Keratinocyte (primary cell): ENCODE measurements around the gene CHRM4. TPM values are rescaled to one million over a fixed set of nuclear protein-coding genes. Genes with fewer than 3 reads are reported as not detected.

Source experiments
- DNase-seq: peaks from one replicate; pipeline ENCODE4 v3.0.0-alpha.2; 2011; ENCODE audit warnings: low read depth, missing footprints, low spot score
- FAIRE-seq: peaks from 2 replicates; lab custom pipeline; 2011; peaks lifted over from hg19 to GRCh38; lab: Jason Lieb, UNC
- H2AFZ ChIP-seq: 2 replicates; pipeline ENCODE4 v1.6.0; 2012; ENCODE audit warnings: low read length, control low read depth, inconsistent platforms; ENCODE audit not compliant: control insufficient read depth
- H3K27ac ChIP-seq: 2 replicates; pipeline ENCODE4 v1.5.1; 2011; ENCODE audit warnings: low read length; ENCODE audit not compliant: control insufficient read depth, insufficient read depth
- H3K27me3 ChIP-seq: 3 replicates; pipeline ENCODE4 v1.6.0; 2011; ENCODE audit warnings: low read length; ENCODE audit not compliant: control insufficient read depth, insufficient read depth; ENCODE audit errors: extremely low read depth
- H3K36me3 ChIP-seq, 2 experiments: 2 replicates in 1 of 2; 3 replicates in 1 of 2; pipeline ENCODE4 v1.5.1; 2011; ENCODE audit warnings: low read length in 2 of 2, mild to moderate bottlenecking in 1 of 2; ENCODE audit not compliant: control insufficient read depth in 2 of 2, insufficient read depth in 2 of 2; ENCODE audit errors: extremely low read depth in 1 of 2
- H3K4me1 ChIP-seq: 3 replicates; pipeline ENCODE4 v1.5.1; 2011; ENCODE audit warnings: low read length; ENCODE audit not compliant: control insufficient read depth, insufficient read depth; ENCODE audit errors: extremely low read depth
- H3K4me2 ChIP-seq: 3 replicates; pipeline ENCODE4 v1.6.0; 2011; ENCODE audit warnings: low read depth, low read length; ENCODE audit not compliant: control insufficient read depth, insufficient read depth; ENCODE audit errors: extremely low read depth
- H3K4me3 ChIP-seq, 3 experiments: fragments of 200-600 bp in 1 of 3; sonication (generic) in 1 of 3; 2 replicates in 2 of 3; 3 replicates in 1 of 3; pipeline ENCODE4 v1.5.1; 2011 to 2016; ENCODE audit warnings: low read length in 3 of 3, mild to moderate bottlenecking in 3 of 3, control low read depth in 2 of 3, inconsistent platforms in 1 of 3, low read depth in 1 of 3, mixed read lengths in 1 of 3, mixed run types in 1 of 3, moderate library complexity in 1 of 3; ENCODE audit not compliant: control insufficient read depth in 2 of 3, insufficient read depth in 2 of 3; ENCODE audit errors: extremely low read depth in 1 of 3
- H3K79me2 ChIP-seq: 2 replicates; pipeline ENCODE4 v1.6.0; 2012; ENCODE audit warnings: low read length; ENCODE audit not compliant: control insufficient read depth, insufficient read depth
- H3K9ac ChIP-seq: 3 replicates; pipeline ENCODE4 v1.6.0; 2011; ENCODE audit warnings: low read length; ENCODE audit not compliant: control insufficient read depth, insufficient read depth; ENCODE audit errors: extremely low read depth
- H3K9me1 ChIP-seq: 3 replicates; pipeline ENCODE4 v1.6.0; 2011; ENCODE audit warnings: low read length; ENCODE audit not compliant: control insufficient read depth, insufficient read depth; ENCODE audit errors: extremely low read depth
- H3K9me3 ChIP-seq: 2 replicates; pipeline ENCODE4 v1.5.1; 2012; ENCODE audit warnings: low read depth, low read length; ENCODE audit not compliant: control insufficient read depth
- H4K20me1 ChIP-seq: 3 replicates; pipeline ENCODE4 v1.6.0; 2011; ENCODE audit warnings: low read length; ENCODE audit not compliant: control insufficient read depth, insufficient read depth; ENCODE audit errors: extremely low read depth
- EZH2 ChIP-seq: IDR thresholded peaks from one replicate; pipeline ENCODE4 v1.6.1; 2012; ENCODE audit warnings: inconsistent platforms, mild to moderate bottlenecking, low read length, moderate library complexity
- dilution Hi-C: fragments of 300-500 bp; cut with MboI; formaldehyde crosslinking; loops from one replicate; pipeline ENCODE4 v1.7.0; 2020; ENCODE audit warnings: low sequenced_read_pairs; ENCODE audit not compliant: extremely low pct_ligation_motif_present
- polyA plus RNA-seq, 5 experiments: library from polyadenylated mRNA; depleted of rRNA in 3 of 5; stranded (reverse) in 3 of 5; stranded (forward) in 1 of 5; unstranded in 1 of 5; fragments of >200 nt; gene quantifications; 1 replicate in 1 of 5; 2 replicates in 3 of 5; 3 replicates in 1 of 5; pipeline versions ENCODE4 v1.2.1 to v1.2.3, GENCODE V29; 2011 to 2012; ENCODE audit warnings: missing spikeins in 2 of 5, low read depth in 1 of 5, low replicate concordance in 1 of 5
- TF ChIP-seq, protein P1 (sequence below), 3 experiments: IDR thresholded peaks in 1 of 3; conservative IDR thresholded peaks in 1 of 3; optimal IDR thresholded peaks in 1 of 3; 2 replicates in 2 of 3; 3 replicates in 1 of 3; pipeline versions ENCODE3 to v1.5.1; 2011; ENCODE audit warnings: low read length in 3 of 3, mild to moderate bottlenecking in 3 of 3, moderate library complexity in 2 of 3, control low read depth in 1 of 3, inconsistent platforms in 1 of 3; ENCODE audit not compliant: insufficient read depth in 2 of 3; ENCODE audit errors: extremely low read depth in 1 of 3

The CHRM4 gene
- polyA plus RNA-seq, 1 donor (not counting 4 experiments of a cell fraction or from before 2014, with no cell fraction given) = not detected

DNA sequence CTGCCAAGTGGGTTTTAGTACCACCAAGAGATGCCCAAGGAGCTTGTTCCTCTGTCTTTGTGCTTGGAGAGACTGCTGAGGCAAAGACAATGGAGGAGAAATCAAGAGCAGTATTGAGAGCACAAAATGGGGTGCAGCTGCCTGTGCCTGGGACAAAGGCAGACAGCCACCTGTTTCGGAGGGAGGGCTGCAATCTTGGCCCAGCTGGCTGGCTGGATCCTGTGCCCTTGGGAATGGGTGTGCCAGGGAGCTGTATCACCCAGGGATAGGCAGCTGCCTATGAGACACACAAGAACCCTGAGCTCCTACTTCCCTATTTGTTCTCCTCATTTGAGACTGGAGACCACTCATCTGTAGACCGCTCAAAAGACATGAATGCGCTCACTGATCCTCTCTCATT lies 23.3 kb upstream of the CHRM4 start:
- no peak for FAIRE-seq
- H3K4me2 ChIP-seq = no peak overlapping the region
- no peak overlapping the region for H3K9ac ChIP-seq
- H3K27ac ChIP-seq = no peak overlapping the region
- no peak overlapping the region for H3K4me3 ChIP-seq
- no peaks in the 10 kb centered on the region for H3K9me1 ChIP-seq
- no peaks in the 10 kb centered on the region for H3K9me3 ChIP-seq
- dilution Hi-C loops = no loop called here
- H4K20me1 ChIP-seq = no peaks in the 10 kb centered on the region
- H3K27me3 ChIP-seq = no peaks in the 10 kb centered on the region
- peaks cover 10 to 26% of the 10 kb centered on the region in 2 experiments for H3K36me3 ChIP-seq
- no peak for TF ChIP-seq EZH2
- TF ChIP-seq, protein P1, sequence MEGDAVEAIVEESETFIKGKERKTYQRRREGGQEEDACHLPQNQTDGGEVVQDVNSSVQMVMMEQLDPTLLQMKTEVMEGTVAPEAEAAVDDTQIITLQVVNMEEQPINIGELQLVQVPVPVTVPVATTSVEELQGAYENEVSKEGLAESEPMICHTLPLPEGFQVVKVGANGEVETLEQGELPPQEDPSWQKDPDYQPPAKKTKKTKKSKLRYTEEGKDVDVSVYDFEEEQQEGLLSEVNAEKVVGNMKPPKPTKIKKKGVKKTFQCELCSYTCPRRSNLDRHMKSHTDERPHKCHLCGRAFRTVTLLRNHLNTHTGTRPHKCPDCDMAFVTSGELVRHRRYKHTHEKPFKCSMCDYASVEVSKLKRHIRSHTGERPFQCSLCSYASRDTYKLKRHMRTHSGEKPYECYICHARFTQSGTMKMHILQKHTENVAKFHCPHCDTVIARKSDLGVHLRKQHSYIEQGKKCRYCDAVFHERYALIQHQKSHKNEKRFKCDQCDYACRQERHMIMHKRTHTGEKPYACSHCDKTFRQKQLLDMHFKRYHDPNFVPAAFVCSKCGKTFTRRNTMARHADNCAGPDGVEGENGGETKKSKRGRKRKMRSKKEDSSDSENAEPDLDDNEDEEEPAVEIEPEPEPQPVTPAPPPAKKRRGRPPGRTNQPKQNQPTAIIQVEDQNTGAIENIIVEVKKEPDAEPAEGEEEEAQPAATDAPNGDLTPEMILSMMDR (optimal IDR thresholded peaks at IDR 0.05 in 1 of 3, IDR thresholded peaks at IDR 0.05 in 1 of 3, conservative IDR thresholded peaks at IDR 0.05 in 1 of 3; ENCODE audit: extremely low read depth in 1 of 3, insufficient read depth in 2 of 3, low read length in 3 of 3) = no peak
- H2AFZ ChIP-seq = no peak overlapping the region
- DNase-seq = no peak
- no peaks in the 10 kb centered on the region for H3K4me1 ChIP-seq
- no peaks in the 10 kb centered on the region for H3K79me2 ChIP-seq

DNA sequence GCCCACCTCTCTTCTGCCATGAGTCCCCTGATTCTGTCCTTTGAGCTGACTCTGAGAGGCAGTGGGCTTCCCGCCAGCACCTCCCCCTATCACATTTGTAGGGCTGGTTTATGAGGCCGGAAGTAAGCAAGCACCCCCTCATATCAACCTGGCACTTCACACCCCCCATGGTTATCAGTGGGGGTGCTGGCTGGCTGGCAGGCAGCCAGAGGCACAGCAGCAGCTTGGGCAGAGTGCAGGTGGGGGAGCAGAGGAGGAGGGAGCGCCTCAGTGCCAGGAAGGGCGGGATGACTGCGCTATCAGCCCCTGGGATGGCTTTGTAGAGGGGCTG lies 22.9 kb upstream of the CHRM4 start:
- H3K27ac ChIP-seq = no peak overlapping the region
- DNase-seq = no peak
- H3K9me3 ChIP-seq = no peaks in the 10 kb centered on the region
- no peak overlapping the region for H3K4me3 ChIP-seq
- H2AFZ ChIP-seq = no peak overlapping the region
- no peak overlapping the region for H3K4me2 ChIP-seq
- H3K9me1 ChIP-seq = no peaks in the 10 kb centered on the region
- no peaks in the 10 kb centered on the region for H4K20me1 ChIP-seq
- peaks cover 10 to 28% of the 10 kb centered on the region in 2 experiments for H3K36me3 ChIP-seq
- dilution Hi-C loops = no loop called here
- FAIRE-seq = no peak
- no peaks in the 10 kb centered on the region for H3K79me2 ChIP-seq
- TF ChIP-seq, protein P1 (optimal IDR thresholded peaks at IDR 0.05 in 1 of 3, IDR thresholded peaks at IDR 0.05 in 1 of 3, conservative IDR thresholded peaks at IDR 0.05 in 1 of 3; ENCODE audit: extremely low read depth in 1 of 3, insufficient read depth in 2 of 3, low read length in 3 of 3) = no peak
- TF ChIP-seq EZH2 = no peak
- H3K9ac ChIP-seq = no peak overlapping the region
- no peaks in the 10 kb centered on the region for H3K4me1 ChIP-seq
- no peaks in the 10 kb centered on the region for H3K27me3 ChIP-seq
